GM23338 (cell line): ENCODE data around the gene UBE2G1.
"Not testable (repeated sequence)": the region's sequence is repeated elsewhere in the genome, so short reads cannot be mapped to it uniquely, and the experiment has no call there.

Experiments
- CREB1 ChIP-seq: fragments of 250-450 bp; sonication (Bioruptor Pico); IDR thresholded peaks from 2 replicates; pipeline ENCODE4 v1.5.0; 2020; ENCODE audit warnings: low read depth, mild to moderate bottlenecking, moderate library complexity
- EZH2 ChIP-seq: fragments of 200-600 bp; sonication (generic); IDR thresholded peaks from one replicate; pipeline ENCODE4 v1.8.0; 2017; ENCODE audit warnings: antibody characterized with exemption, mild to moderate bottlenecking, low read depth; ENCODE audit not compliant: unreplicated experiment
- EZH2phosphoT487 ChIP-seq: fragments of 200-600 bp; sonication (generic); IDR thresholded peaks from one replicate; pipeline ENCODE4 v1.8.1; 2018; ENCODE audit warnings: antibody characterized with exemption; ENCODE audit not compliant: unreplicated experiment
- JUNB ChIP-seq: IDR thresholded peaks from one replicate; pipeline ENCODE4 v1.6.1; 2016; ENCODE audit warnings: antibody characterized with exemption; ENCODE audit not compliant: unreplicated experiment
- NANOG ChIP-seq: IDR thresholded peaks from 2 replicates; pipeline ENCODE4 v1.6.1; 2016; ENCODE audit warnings: antibody characterized with exemption, borderline replicate concordance
- POLR2AphosphoS5 ChIP-seq: IDR thresholded peaks from 2 replicates; pipeline ENCODE4 v1.6.1; 2016; ENCODE audit warnings: antibody characterized with exemption, low read depth
- STAT1 ChIP-seq: IDR thresholded peaks from one replicate; pipeline ENCODE4 v1.6.1; 2016; ENCODE audit warnings: antibody characterized with exemption; ENCODE audit not compliant: unreplicated experiment
- ZNF114 ChIP-seq: fragments of 250-450 bp; sonication (Bioruptor Pico); IDR thresholded peaks from 2 replicates; pipeline ENCODE4 v1.5.0; 2020; ENCODE audit warnings: mild to moderate bottlenecking, moderate library complexity
- ZNF331 ChIP-seq: fragments of 250-450 bp; sonication (Bioruptor Pico); IDR thresholded peaks from 2 replicates; pipeline ENCODE4 v1.5.0; 2020; ENCODE audit warnings: low read depth, mild to moderate bottlenecking, moderate library complexity
- TF ChIP-seq, protein P1 (sequence below), 2 experiments: fragments of 200-600 bp in 1 of 2; sonication (generic) in 1 of 2; conservative IDR thresholded peaks; 2 replicates each; pipeline versions ENCODE4 v1.5.1 to v1.6.1; 2016 to 2017; ENCODE audit warnings: antibody characterized with exemption in 2 of 2, low read depth in 2 of 2, mild to moderate bottlenecking in 2 of 2, moderate library complexity in 1 of 2
- TF ChIP-seq, protein P2 (sequence below): IDR thresholded peaks from one replicate; pipeline ENCODE4 v1.6.1; 2018; ENCODE audit warnings: antibody characterized with exemption; ENCODE audit not compliant: unreplicated experiment

DNA sequence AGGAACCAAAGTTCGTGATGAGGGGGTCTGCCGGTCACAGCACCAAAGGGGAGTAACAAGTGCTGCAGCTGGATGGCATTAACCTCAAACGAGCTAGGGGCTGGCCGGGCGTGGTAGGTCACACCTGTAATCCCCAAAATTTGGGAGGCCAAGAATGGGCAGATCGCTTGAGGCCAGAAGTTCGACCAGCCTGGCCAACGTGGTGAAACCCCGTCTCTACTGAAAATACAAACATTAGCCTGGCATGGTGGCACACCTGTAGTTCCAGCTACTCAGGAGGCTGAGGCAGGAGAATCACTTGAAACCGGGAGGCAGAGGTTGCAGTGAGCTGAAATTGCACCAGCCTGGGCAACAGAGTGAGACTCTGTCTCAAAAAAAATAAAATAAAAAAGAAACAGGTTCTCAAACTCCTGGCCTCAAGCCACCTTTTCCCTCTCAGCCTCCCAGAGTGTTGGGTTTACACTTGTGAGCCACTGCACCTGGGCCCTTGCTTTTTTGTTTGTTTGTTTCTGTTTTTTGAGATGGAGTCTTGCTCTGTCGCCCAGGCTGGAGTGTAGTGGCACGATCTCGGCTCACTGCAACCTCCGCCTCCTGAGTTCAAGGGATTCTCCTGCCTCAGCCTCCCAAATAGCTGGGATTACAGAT lies 9.4 kb upstream of the UBE2G1 start:
- TF ChIP-seq EZH2phosphoT487; EZH2; POLR2AphosphoS5; CREB1; JUNB; NANOG; ZNF331 (CRISPR knock-in tag); ZNF114 (CRISPR knock-in tag); STAT1: not testable (repeated sequence)
- TF ChIP-seq, protein P1, sequence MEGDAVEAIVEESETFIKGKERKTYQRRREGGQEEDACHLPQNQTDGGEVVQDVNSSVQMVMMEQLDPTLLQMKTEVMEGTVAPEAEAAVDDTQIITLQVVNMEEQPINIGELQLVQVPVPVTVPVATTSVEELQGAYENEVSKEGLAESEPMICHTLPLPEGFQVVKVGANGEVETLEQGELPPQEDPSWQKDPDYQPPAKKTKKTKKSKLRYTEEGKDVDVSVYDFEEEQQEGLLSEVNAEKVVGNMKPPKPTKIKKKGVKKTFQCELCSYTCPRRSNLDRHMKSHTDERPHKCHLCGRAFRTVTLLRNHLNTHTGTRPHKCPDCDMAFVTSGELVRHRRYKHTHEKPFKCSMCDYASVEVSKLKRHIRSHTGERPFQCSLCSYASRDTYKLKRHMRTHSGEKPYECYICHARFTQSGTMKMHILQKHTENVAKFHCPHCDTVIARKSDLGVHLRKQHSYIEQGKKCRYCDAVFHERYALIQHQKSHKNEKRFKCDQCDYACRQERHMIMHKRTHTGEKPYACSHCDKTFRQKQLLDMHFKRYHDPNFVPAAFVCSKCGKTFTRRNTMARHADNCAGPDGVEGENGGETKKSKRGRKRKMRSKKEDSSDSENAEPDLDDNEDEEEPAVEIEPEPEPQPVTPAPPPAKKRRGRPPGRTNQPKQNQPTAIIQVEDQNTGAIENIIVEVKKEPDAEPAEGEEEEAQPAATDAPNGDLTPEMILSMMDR (conservative IDR thresholded peaks at IDR 0.05; ENCODE audit: low read depth in 2 of 2): not testable (repeated sequence)
- TF ChIP-seq, protein P2, sequence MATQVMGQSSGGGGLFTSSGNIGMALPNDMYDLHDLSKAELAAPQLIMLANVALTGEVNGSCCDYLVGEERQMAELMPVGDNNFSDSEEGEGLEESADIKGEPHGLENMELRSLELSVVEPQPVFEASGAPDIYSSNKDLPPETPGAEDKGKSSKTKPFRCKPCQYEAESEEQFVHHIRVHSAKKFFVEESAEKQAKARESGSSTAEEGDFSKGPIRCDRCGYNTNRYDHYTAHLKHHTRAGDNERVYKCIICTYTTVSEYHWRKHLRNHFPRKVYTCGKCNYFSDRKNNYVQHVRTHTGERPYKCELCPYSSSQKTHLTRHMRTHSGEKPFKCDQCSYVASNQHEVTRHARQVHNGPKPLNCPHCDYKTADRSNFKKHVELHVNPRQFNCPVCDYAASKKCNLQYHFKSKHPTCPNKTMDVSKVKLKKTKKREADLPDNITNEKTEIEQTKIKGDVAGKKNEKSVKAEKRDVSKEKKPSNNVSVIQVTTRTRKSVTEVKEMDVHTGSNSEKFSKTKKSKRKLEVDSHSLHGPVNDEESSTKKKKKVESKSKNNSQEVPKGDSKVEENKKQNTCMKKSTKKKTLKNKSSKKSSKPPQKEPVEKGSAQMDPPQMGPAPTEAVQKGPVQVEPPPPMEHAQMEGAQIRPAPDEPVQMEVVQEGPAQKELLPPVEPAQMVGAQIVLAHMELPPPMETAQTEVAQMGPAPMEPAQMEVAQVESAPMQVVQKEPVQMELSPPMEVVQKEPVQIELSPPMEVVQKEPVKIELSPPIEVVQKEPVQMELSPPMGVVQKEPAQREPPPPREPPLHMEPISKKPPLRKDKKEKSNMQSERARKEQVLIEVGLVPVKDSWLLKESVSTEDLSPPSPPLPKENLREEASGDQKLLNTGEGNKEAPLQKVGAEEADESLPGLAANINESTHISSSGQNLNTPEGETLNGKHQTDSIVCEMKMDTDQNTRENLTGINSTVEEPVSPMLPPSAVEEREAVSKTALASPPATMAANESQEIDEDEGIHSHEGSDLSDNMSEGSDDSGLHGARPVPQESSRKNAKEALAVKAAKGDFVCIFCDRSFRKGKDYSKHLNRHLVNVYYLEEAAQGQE: not testable (repeated sequence)
